TTC549 (cell line): ENCODE data around the gene CDKN2A.

Experiments used
- FAIRE-seq: peaks from 2 replicates; lab custom pipeline; 2012; peaks lifted over from hg19 to GRCh38; lab: Jason Lieb, UNC

The CDKN2A gene

GRCh38 chr9:21941337-21941995, 52.7 kb downstream of the CDKN2A start:
- no peak for FAIRE-seq

GRCh38 chr9:21936161-21936560, 58.0 kb downstream of the CDKN2A start:
- FAIRE-seq: no peak

GRCh38 chr9:21935631-21936030, 58.6 kb downstream of the CDKN2A start:
- no peak for FAIRE-seq

- FAIRE-seq: no peak
These were observed 60.3 kb downstream of the CDKN2A start for GRCh38 chr9:21933865-21934264.

GRCh38 chr9:21933281-21933680, 60.9 kb downstream of the CDKN2A start:
- no peak for FAIRE-seq

- no peak for FAIRE-seq
These were observed 62.8 kb downstream of the CDKN2A start for GRCh38 chr9:21931428-21931827.

GRCh38 chr9:21927752-21928151, 66.4 kb downstream of the CDKN2A start:
- no peak for FAIRE-seq

- FAIRE-seq: no peak
These were observed 70.5 kb downstream of the CDKN2A start for GRCh38 chr9:21923694-21924093.

- FAIRE-seq: no peak
These were observed 74.5 kb downstream of the CDKN2A start for GRCh38 chr9:21919377-21920362.
